Sigmoid colon (tissue), 7 donors: ENCODE measurements around the gene AUTS2. TPM values are rescaled to one million over a fixed set of nuclear protein-coding genes. Genes with fewer than 3 reads are reported as not detected.

ENCODE experiments used
- DNase-seq: peaks from one replicate; pipeline ENCODE4 v3.0.0-alpha.2; 2019
- H3K27ac ChIP-seq, 4 donors: fragments of 200-600 bp; sonication (generic); one replicate each; pipeline ENCODE4 v1.5.1; 2016 to 2019; ENCODE audit warnings: mild to moderate bottlenecking in 1 of 4
- H3K27me3 ChIP-seq, 3 donors: fragments of 200-600 bp; sonication (generic); one replicate each; pipeline ENCODE4 v1.5.1; 2019; ENCODE audit warnings: mild to moderate bottlenecking in 1 of 3
- H3K36me3 ChIP-seq, 4 donors: fragments of 200-600 bp; sonication (generic); one replicate each; pipeline ENCODE4 v1.5.1; 2016 to 2019
- H3K4me1 ChIP-seq, 4 donors: fragments of 200-600 bp; sonication (generic); one replicate each; pipeline ENCODE4 v1.5.1; 2017 to 2019
- H3K4me3 ChIP-seq, 4 donors: fragments of 200-600 bp; sonication (generic); one replicate each; pipeline ENCODE4 v1.5.1; 2017 to 2019; ENCODE audit warnings: mild to moderate bottlenecking in 2 of 4, moderate library complexity in 1 of 4
- H3K9me3 ChIP-seq, 4 donors: fragments of 200-600 bp in 3 of 4; sonication (generic) in 3 of 4; one replicate each; pipeline versions ENCODE4 v1.5.1 to v1.6.1; 2013 to 2019
- EP300 ChIP-seq, 4 donors: sonication (generic); formaldehyde crosslinking; IDR thresholded peaks; one replicate each; pipeline ENCODE4 v1.6.1; 2017; ENCODE audit warnings: antibody characterized with exemption in 4 of 4
- POLR2A ChIP-seq, 2 donors: fragments of 450-650 bp; IDR thresholded peaks; one replicate each; pipeline ENCODE4 v1.6.1; 2016; ENCODE audit warnings: antibody characterized with exemption in 2 of 2, mild to moderate bottlenecking in 2 of 2, moderate library complexity in 2 of 2
- POLR2AphosphoS5 ChIP-seq, 4 donors: sonication (generic); formaldehyde crosslinking; IDR thresholded peaks; one replicate each; pipeline ENCODE4 v1.6.1; 2017; ENCODE audit warnings: antibody characterized with exemption in 4 of 4
- WGBS, 2 donors: extraction: QIAGEN DNeasy Blood & Tissue Kit; methylation state at CpG; one replicate each; pipeline ENCODE4 v1.1.7; 2013; 5-methylcytosine and 5-hydroxymethylcytosine counted together
- intact Hi-C: fragments of 100-400 bp; cut with DNase I; formaldehyde crosslinking; loops from one replicate; pipeline ENCODE4 v1.15.1; 2023
- polyA plus RNA-seq, 3 donors: library from polyadenylated mRNA; stranded (reverse); fragments of 200-250 nt; gene quantifications; one replicate each; pipeline ENCODE4 v1.2.3, GENCODE V29; 2013
- total RNA-seq, 4 donors: library from RNA; depleted of rRNA; stranded (reverse); fragments of >200 nt; gene quantifications; one replicate each; pipeline ENCODE4 v1.1.0, GENCODE V29; 2016
- TF ChIP-seq, protein P1 (sequence below), 4 experiments: fragments of 450-650 bp in 3 of 4; fragments of 200-600 bp in 1 of 4; IDR thresholded peaks; one replicate each; pipeline ENCODE4 v1.5.1; 2016 to 2019; ENCODE audit warnings: antibody characterized with exemption in 4 of 4, mild to moderate bottlenecking in 3 of 4, moderate library complexity in 2 of 4
- donor health status: healthy with polysubstance abuse.
- donor health status: Bipolar disorder and iron deficiency.
- donor health status: healthy.

AUTS2 gene
- total and polyA plus RNA-seq, 7 donors, result 3.6 to 55.7 (median 25.5) TPM

- DNase-seq, result no peak
- Histone ChIP-seq H3K4me3 (no peak overlapping the region), H3K36me3 (no peaks in the 10 kb centered on the region), H3K27me3 (no peaks in the 10 kb centered on the region), H3K9me3 (no peaks in the 10 kb centered on the region), H3K4me1 (peaks cover 0 to 27% (median 14%) of the 10 kb centered on the region in 4 donors), H3K27ac (no peak overlapping the region)
- TF ChIP-seq POLR2AphosphoS5 (IDR thresholded peaks at IDR 0.05) (no peak), POLR2A (IDR thresholded peaks at IDR 0.05) (no peak), EP300 (IDR thresholded peaks at IDR 0.05) (no peak)
- TF ChIP-seq, protein P1, sequence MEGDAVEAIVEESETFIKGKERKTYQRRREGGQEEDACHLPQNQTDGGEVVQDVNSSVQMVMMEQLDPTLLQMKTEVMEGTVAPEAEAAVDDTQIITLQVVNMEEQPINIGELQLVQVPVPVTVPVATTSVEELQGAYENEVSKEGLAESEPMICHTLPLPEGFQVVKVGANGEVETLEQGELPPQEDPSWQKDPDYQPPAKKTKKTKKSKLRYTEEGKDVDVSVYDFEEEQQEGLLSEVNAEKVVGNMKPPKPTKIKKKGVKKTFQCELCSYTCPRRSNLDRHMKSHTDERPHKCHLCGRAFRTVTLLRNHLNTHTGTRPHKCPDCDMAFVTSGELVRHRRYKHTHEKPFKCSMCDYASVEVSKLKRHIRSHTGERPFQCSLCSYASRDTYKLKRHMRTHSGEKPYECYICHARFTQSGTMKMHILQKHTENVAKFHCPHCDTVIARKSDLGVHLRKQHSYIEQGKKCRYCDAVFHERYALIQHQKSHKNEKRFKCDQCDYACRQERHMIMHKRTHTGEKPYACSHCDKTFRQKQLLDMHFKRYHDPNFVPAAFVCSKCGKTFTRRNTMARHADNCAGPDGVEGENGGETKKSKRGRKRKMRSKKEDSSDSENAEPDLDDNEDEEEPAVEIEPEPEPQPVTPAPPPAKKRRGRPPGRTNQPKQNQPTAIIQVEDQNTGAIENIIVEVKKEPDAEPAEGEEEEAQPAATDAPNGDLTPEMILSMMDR (IDR thresholded peaks at IDR 0.05), result no peak
- intact Hi-C loops, result no loop called here
Observed at GRCh38 chr7:70052691-70053090, 454.4 kb downstream of the AUTS2 start.

- Histone ChIP-seq H3K27ac (no peak overlapping the region), H3K36me3 (no peaks in the 10 kb centered on the region), H3K4me1 (peaks cover 0 to 27% (median 14%) of the 10 kb centered on the region in 4 donors), H3K27me3 (no peaks in the 10 kb centered on the region), H3K4me3 (no peak overlapping the region), H3K9me3 (no peaks in the 10 kb centered on the region)
- WGBS, 2 donors, result 85 to 86% methylated on average over 2 of the region's 2 CpGs
- TF ChIP-seq POLR2A (IDR thresholded peaks at IDR 0.05), result no peak
- TF ChIP-seq, protein P1 (IDR thresholded peaks at IDR 0.05), result no peak
- TF ChIP-seq POLR2AphosphoS5 (IDR thresholded peaks at IDR 0.05), result no peak
- no peak for TF ChIP-seq EP300 (IDR thresholded peaks at IDR 0.05)
- DNase-seq, result no peak
- intact Hi-C loops, result no loop called here
Observed at GRCh38 chr7:70053421-70053820, 455.1 kb downstream of the AUTS2 start.

DNA sequence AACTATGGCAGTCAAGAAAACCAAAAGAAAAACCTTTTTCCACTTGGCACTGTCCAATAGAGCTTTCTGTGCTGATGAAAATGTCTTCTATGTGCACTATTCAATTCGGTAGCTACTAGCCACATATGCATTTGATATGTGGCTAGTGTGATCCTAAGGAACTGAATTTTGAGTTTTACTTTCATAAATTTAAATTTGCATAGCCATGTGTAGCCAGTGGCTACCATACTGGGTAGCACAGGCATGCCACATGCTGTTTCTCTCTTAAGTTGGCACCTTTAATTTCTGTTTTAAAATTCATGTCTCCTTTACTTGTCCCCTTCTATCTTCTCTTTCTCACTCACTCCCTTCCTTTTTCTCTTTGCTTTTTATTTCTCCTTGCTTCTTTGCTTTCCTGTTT lies 455.7 kb downstream of the AUTS2 start:
- no peaks in the 10 kb centered on the region for H3K36me3 ChIP-seq

GRCh38 chr7:70056363-70056762 lies 458.1 kb downstream of the AUTS2 start:
- H3K27me3 ChIP-seq, result no peaks in the 10 kb centered on the region
- no peak overlapping the region for H3K27ac ChIP-seq
- no peaks in the 10 kb centered on the region for H3K36me3 ChIP-seq
- intact Hi-C loops, result no loop called here
- H3K4me1 ChIP-seq, result peaks cover 0 to 27% (median 14%) of the 10 kb centered on the region in 4 donors
- no peak for DNase-seq
- H3K9me3 ChIP-seq, result no peaks in the 10 kb centered on the region
- TF ChIP-seq EP300 (IDR thresholded peaks at IDR 0.05) (no peak), POLR2AphosphoS5 (IDR thresholded peaks at IDR 0.05) (no peak), POLR2A (IDR thresholded peaks at IDR 0.05) (no peak)
- TF ChIP-seq, protein P1 (IDR thresholded peaks at IDR 0.05), result no peak
- no peak overlapping the region for H3K4me3 ChIP-seq
- WGBS, 2 donors, result 34 to 74% methylated on average over 1 of the region's 1 CpG

More for the DNA sequence above, 455.7 kb downstream of the AUTS2 start:
- TF ChIP-seq EP300 (IDR thresholded peaks at IDR 0.05) (no peak), POLR2A (IDR thresholded peaks at IDR 0.05) (no peak), POLR2AphosphoS5 (IDR thresholded peaks at IDR 0.05) (no peak)
- TF ChIP-seq, protein P1 (IDR thresholded peaks at IDR 0.05), result no peak
- WGBS, 2 donors, result 85 to 91% methylated on average over 1 of the region's 1 CpG
- intact Hi-C loops, result no loop called here
- DNase-seq, result no peak
- no peak overlapping the region for H3K4me3 ChIP-seq
- peaks cover 0 to 27% (median 14%) of the 10 kb centered on the region in 4 donors for H3K4me1 ChIP-seq
- no peaks in the 10 kb centered on the region for H3K9me3 ChIP-seq
- H3K27me3 ChIP-seq, result no peaks in the 10 kb centered on the region
- H3K27ac ChIP-seq, result no peak overlapping the region
